EH (cell line): ENCODE results near the gene RARA.
"Not testable (repeated sequence)": the region's sequence is repeated elsewhere in the genome, so short reads cannot be mapped to it uniquely, and the experiment has no call there.

Experiments
- DNase-seq: peaks from one replicate; pipeline ENCODE4 v3.0.0-alpha.2; 2015; ENCODE audit warnings: low read depth

The RARA gene

GRCh38 chr17:40358323-40359038 lies 49.5 kb downstream of the RARA start:
- peak; percentile 83 for DNase-seq

- no peak for DNase-seq
Measured at GRCh38 chr17:40360091-40360490, 51.1 kb downstream of the RARA start.

DNA sequence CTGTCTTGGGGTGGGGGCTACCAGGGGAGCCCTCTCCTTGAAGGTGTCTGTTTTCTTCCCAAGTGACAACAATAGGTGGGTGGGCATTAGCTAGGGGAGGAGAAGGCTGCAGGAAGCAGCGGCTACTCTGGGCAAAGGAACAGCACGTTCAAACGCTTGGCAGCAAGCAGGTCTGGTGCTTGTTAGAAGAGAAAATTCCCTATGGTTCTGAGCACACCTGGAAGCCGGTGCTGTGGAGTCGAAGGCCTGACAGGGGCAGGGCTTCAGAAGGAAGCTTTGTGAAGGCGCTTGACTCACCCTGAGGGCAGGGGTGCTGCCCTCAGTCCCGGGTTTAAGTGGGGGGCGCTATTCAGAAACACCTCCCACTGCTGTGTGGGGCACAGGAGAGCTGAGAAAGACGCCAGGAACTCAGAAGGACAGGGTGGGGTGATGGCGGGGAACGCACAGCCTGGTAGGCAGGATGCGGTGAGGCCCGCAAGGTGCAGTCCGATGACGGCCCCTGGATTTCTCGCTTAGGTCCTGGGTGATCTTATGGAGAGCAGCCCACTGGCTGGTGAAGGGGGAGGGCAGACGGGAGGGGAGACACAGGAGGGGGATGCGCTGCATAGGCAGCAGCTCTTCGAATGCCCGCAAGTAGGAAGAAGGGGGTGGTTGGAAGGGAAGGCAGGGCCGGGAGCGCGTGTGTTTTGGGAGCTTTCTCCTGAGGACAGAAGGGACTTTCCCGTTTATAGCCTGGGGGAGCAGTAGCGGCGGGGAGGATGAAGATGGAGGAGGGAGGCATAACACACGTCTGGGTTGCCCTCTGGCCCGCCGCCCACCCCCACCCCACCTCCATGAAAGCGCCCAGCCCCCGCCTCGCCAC lies 52.3 kb downstream of the RARA start:
- no peak for DNase-seq

- no peak for DNase-seq
Measured at GRCh38 chr17:40361925-40362695, 53.1 kb downstream of the RARA start.

- peak; percentile 81 for DNase-seq
Measured at GRCh38 chr17:40362696-40363110, 53.7 kb downstream of the RARA start.

GRCh38 chr17:40363111-40363827 lies 54.3 kb downstream of the RARA start:
- DNase-seq = peak; percentile 56

DNA sequence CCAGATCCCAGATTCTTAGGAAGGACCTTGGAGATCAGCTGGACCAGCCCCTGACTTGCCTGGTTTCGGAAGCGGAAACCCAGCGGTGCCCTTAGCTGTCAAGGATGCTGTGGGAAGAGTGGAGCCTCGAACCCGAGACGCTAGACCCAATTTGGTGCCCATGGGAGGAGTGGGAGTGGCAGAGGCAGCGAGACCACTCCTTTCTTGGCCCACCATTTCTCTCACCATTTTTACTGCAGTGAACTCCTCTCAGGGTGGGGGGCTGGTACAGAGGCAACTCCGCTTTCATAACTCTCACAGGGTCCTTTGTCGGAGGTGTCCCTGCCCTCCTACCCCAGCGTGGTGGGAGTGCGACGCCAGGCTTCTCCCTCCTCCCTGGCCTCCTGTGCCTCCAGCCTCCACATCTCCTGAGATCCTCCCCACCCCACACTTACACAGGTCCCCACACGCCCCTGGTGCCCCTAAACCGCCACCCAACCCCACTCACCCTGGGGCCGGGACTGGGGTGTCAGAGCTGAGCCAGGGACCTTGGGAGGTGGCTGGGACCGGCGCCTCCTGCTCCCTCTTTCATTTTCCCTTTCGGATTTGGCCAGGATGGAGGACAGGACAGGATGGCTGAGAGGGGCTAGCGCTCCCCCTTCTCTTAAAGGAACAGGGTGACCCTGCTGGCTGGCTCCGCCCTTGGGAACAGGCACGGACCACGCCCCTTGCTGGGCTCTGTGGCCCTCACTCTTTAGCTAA lies 55.3 kb downstream of the RARA start, which contains the start of gene GJD3:
Gene GJD3, minus strand, starts transcription at position 617 of the 741 bp plus-strand sequence. CDS start 922 bp downstream, outside the sequence.
- DNase-seq = peak; percentile 50

DNA sequence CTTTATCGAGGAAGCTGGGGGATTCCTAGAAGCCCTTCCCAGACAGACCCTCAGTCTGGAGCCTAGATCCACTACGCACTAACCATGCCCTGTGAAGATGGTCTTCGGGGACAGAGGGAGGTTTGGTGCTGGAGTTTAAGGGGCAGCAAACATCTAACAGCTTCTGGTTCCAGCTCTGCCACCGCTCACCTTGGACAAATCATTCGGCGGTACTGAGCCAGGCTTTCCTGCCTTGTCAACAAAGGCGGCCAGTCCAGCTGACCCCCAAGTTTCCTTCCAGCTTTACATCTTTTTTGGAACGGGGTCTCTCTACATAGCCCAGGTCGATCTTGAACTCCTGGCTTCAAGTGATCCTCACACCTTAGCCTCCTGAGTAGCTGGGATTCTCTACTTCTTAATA lies 55.9 kb downstream of the RARA start:
- no peak for DNase-seq

- DNase-seq = no peak
Measured at GRCh38 chr17:40366076-40366860, 57.3 kb downstream of the RARA start.

GRCh38 chr17:40366861-40367518 lies 58.0 kb downstream of the RARA start:
- DNase-seq = no peak

DNA sequence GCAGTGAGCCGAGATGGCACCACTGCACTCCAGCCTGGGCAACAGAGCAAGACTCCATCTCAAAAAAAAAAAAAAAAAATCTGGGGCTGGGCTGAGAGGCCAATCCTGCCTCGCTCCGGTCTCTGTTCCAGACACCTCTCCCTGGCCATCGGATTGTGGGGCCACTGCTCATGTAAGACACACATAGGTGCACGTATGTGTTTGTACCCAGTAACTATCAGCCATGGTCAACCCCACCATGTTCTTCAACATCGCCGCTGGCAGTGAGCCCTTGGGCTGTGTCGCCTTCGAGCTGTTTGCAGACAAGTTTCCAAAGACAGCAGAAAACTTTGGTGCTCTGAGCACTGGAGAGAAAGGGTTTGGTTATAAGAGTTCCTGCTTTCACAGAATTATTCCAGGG lies 58.7 kb downstream of the RARA start:
- DNase-seq = not testable (repeated sequence)

DNA sequence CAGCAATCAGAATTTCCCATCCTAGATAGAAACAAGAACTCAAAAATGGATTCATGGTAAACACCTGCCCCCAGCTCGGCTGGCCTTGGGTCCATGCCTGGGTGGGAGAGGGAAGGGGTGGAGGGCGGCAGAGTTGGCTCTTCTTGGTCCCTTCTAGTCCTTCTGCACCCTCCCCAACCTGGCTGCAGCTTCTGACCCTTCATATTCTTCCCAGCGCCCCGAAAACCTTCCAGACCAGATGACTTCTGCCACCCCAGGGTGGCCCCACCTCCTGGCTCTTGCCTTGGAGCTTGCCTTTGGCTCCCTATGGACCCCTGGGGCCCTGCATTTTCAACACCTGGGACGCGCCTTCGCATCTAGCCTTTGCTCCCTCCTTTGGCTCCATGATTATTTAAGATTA lies 60.9 kb downstream of the RARA start:
- no peak for DNase-seq

- peak; percentile 15 for DNase-seq
Measured at GRCh38 chr17:40371261-40371929, 62.4 kb downstream of the RARA start.

- no peak for DNase-seq
Measured at GRCh38 chr17:40372031-40372430, 63.1 kb downstream of the RARA start.

DNA sequence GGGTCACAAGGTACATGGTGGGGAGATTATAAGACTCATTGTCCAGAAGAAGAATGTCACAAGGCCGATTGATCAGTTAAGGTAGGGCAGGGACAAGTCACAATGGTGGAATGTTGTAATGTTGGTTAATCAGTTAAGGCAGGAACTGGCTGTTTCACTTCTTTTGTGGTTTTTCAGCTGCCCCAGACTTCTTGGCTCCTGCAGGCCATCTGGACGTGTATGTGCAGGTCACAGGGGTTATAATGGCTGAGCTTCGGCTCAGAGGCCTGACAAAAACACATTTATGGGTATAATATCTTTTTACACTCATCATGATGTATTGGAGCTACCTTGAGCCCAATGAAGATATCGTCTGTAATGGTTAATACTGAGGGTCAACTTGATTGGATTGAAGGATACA lies 63.7 kb downstream of the RARA start:
- peak; percentile 16 for DNase-seq

DNA sequence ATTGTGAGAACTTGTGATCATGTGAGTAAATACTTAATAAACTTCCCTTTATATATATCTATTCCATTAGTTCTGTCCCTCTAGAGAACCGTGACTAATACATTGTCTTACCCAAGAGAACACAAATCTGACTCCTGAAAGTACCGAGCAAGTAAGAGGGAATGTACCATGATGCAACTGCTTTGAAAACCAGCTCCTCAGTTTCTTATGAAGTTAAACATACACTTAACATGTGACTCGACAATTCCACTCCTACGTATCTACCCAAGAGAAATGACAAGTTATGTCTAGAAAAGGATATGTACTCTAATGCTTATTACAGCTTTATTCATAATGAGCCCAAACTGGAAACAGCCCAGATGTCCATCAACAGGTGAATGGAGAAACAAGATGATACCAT lies 64.3 kb downstream of the RARA start:
- peak; percentile 48 for DNase-seq

GRCh38 chr17:40373999-40374398 lies 65.0 kb downstream of the RARA start:
- no peak for DNase-seq

DNA sequence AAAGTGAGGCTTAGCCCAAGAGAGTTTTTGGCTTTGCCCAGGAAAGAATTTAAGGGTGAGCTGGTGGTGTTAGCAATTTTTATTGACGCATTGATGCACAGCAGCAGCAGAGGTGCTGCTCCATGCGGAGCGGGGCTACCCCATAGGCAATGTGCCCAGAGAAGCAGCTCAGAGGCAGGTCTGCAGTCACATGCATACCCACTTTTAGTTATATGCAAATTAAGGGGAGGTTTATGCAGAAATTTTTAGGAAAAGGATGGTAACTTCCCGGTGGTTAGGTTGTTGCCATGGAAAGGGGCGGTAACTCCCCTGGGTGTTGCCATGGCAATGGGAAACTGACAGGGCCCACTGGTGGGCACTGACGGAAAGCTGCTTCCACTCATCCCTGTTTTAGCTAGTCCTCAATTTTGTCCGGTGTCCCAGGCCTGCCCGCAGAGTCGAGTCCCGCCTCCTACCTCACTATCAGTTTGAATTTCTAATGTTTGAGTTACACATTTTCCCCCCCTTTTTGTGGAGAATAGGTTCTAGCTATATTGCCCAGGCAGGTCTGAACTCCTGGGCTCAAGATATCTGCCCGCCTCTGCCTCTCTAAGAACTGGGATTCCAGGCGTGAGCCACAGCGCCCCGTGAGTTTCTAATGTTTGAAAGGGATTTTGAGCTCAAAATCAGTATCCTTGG lies 66.0 kb downstream of the RARA start:
- no peak for DNase-seq
